MM.1S (cell line): Measurements from ENCODE around the gene TMEM176B.

Experiments
- DNase-seq: peaks from one replicate; pipeline ENCODE4 v3.0.0-alpha.2; 2015
- H2AFZ ChIP-seq: fragments of 300-600 bp; sonication (generic); 2 replicates; pipeline ENCODE4 v1.6.0; 2016; ENCODE audit warnings: antibody characterized with exemption, low read length
- H3F3A ChIP-seq: fragments of 300-600 bp; sonication (generic); 2 replicates; pipeline ENCODE4 v1.6.1; 2016; ENCODE audit warnings: mild to moderate bottlenecking, antibody characterized with exemption, low read length, moderate library complexity, mixed read lengths; ENCODE audit not compliant: insufficient read depth
- H3K27ac ChIP-seq: fragments of 300-600 bp; sonication (generic); 2 replicates; pipeline ENCODE4 v1.5.1; 2016; ENCODE audit warnings: mild to moderate bottlenecking, low read length
- H3K27me3 ChIP-seq: fragments of 300-600 bp; sonication (generic); replicated peaks from 2 replicates; pipeline ENCODE4 v1.6.0; 2016; ENCODE audit warnings: low read length; ENCODE audit not compliant: insufficient read depth
- H3K36me3 ChIP-seq: fragments of 300-600 bp; sonication (generic); replicated peaks from 2 replicates; pipeline ENCODE4 v1.6.1; 2016; ENCODE audit warnings: mild to moderate bottlenecking, low read length, mixed read lengths; ENCODE audit not compliant: insufficient read depth
- H3K4me1 ChIP-seq: fragments of 300-600 bp; sonication (generic); 2 replicates; pipeline ENCODE4 v1.6.1; 2016; ENCODE audit warnings: low read length, mixed read lengths
- H3K4me2 ChIP-seq: fragments of 300-600 bp; sonication (generic); 2 replicates; pipeline ENCODE4 v1.6.0; 2016; ENCODE audit warnings: low read depth, low read length
- H3K4me3 ChIP-seq: fragments of 300-600 bp; sonication (generic); 2 replicates; pipeline ENCODE4 v1.5.1; 2016; ENCODE audit warnings: low read length, mixed read lengths
- H3K79me2 ChIP-seq: fragments of 300-600 bp; sonication (generic); 2 replicates; pipeline ENCODE4 v1.6.1; 2016; ENCODE audit warnings: mixed run types, low read length, mixed read lengths
- H3K9ac ChIP-seq: fragments of 300-600 bp; sonication (generic); 2 replicates; pipeline ENCODE4 v1.6.1; 2016; ENCODE audit warnings: low read length, mixed read lengths
- H3K9me2 ChIP-seq: fragments of 300-600 bp; sonication (generic); replicated peaks from 2 replicates; pipeline ENCODE4 v1.6.1; 2016; ENCODE audit warnings: mild to moderate bottlenecking, low read length, mixed read lengths; ENCODE audit not compliant: insufficient read depth
- H3K9me3 ChIP-seq: fragments of 300-600 bp; sonication (generic); replicated peaks from 2 replicates; pipeline ENCODE4 v1.6.1; 2016; ENCODE audit warnings: mild to moderate bottlenecking, low read length, mixed read lengths; ENCODE audit not compliant: insufficient read depth
- H4K20me1 ChIP-seq: fragments of 300-600 bp; sonication (generic); 2 replicates; pipeline ENCODE4 v1.6.1; 2016; ENCODE audit warnings: mild to moderate bottlenecking, low read length, moderate library complexity, mixed read lengths; ENCODE audit not compliant: insufficient read depth
- EZH2 ChIP-seq: fragments of 300-600 bp; sonication (generic); optimal IDR thresholded peaks from 2 replicates; pipeline ENCODE3; 2017; ENCODE audit warnings: low read depth, mild to moderate bottlenecking, antibody characterized with exemption, low read length, mixed read lengths
- EZH2phosphoT487 ChIP-seq: fragments of 300-600 bp; sonication (generic); IDR thresholded peaks from 2 replicates; pipeline ENCODE4 v1.6.1; 2018; ENCODE audit warnings: antibody characterized with exemption, low read length
- TF ChIP-seq, protein P1 (sequence below): fragments of 300-600 bp; sonication (generic); IDR thresholded peaks from 2 replicates; pipeline ENCODE4 v1.5.1; 2016; ENCODE audit warnings: antibody characterized with exemption, low read length, mixed read lengths

TMEM176B gene

DNA sequence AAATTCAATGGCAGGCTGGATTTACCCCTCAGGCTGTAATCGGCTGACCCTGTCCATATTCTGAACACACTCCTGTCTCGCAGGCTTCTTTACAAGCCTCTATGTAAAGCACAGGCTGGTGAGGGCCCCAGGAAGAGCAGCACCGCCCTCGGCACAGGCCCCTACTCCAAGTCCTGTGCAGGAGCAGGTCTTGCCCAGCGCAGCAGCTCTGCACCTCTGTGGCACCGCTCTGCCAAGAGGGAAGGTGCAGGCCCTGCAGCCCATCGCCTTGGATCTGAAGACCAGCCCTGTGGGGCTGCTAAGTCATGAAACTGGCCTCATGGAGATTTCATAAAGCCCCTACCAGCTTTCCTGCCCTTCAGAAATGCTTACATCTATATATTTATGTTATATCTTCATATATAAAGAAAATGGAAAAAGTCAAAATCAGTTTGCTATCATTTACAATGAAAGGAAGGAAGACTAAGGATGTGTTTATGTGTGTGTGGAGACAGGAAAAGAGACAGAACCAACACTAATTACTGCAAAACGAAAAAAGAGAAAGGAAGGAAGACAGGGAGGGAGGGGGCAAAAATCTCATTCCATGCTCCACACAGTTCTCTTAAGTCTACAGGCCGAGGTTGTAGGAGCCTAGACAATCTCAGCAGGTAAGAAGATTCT lies 9.6 kb downstream of the TMEM176B start:
- Histone ChIP-seq H3K79me2 (no peaks in the 10 kb centered on the region), H4K20me1 (no peaks in the 10 kb centered on the region), H2AFZ (no peak overlapping the region), H3F3A (no peaks in the 10 kb centered on the region), H3K9ac (no peak overlapping the region), H3K27ac (no peak overlapping the region), H3K4me3 (no peak overlapping the region), H3K9me2 (no peaks in the 10 kb centered on the region), H3K36me3 (no peaks in the 10 kb centered on the region), H3K4me1 (no peaks in the 10 kb centered on the region), H3K4me2 (no peak overlapping the region), H3K9me3 (no peaks in the 10 kb centered on the region), H3K27me3 (no peaks in the 10 kb centered on the region)
- no peak for DNase-seq
- TF ChIP-seq EZH2 (no peak), EZH2phosphoT487 (no peak)
- TF ChIP-seq, protein P1, sequence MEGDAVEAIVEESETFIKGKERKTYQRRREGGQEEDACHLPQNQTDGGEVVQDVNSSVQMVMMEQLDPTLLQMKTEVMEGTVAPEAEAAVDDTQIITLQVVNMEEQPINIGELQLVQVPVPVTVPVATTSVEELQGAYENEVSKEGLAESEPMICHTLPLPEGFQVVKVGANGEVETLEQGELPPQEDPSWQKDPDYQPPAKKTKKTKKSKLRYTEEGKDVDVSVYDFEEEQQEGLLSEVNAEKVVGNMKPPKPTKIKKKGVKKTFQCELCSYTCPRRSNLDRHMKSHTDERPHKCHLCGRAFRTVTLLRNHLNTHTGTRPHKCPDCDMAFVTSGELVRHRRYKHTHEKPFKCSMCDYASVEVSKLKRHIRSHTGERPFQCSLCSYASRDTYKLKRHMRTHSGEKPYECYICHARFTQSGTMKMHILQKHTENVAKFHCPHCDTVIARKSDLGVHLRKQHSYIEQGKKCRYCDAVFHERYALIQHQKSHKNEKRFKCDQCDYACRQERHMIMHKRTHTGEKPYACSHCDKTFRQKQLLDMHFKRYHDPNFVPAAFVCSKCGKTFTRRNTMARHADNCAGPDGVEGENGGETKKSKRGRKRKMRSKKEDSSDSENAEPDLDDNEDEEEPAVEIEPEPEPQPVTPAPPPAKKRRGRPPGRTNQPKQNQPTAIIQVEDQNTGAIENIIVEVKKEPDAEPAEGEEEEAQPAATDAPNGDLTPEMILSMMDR: no peak

- Histone ChIP-seq H3F3A (no peaks in the 10 kb centered on the region), H3K36me3 (no peaks in the 10 kb centered on the region), H3K9me2 (no peaks in the 10 kb centered on the region), H3K27ac (no peak overlapping the region), H3K27me3 (no peaks in the 10 kb centered on the region), H3K79me2 (no peaks in the 10 kb centered on the region), H3K9ac (no peak overlapping the region), H3K4me3 (no peak overlapping the region), H4K20me1 (no peaks in the 10 kb centered on the region), H3K4me1 (no peaks in the 10 kb centered on the region), H3K4me2 (no peak overlapping the region), H2AFZ (no peak overlapping the region), H3K9me3 (no peaks in the 10 kb centered on the region)
- TF ChIP-seq, protein P1: no peak
- TF ChIP-seq EZH2: no peak
- no peak for TF ChIP-seq EZH2phosphoT487
- no peak for DNase-seq
Measured at GRCh38 chr7:150788474-150789269, 11.5 kb downstream of the TMEM176B start.

DNA sequence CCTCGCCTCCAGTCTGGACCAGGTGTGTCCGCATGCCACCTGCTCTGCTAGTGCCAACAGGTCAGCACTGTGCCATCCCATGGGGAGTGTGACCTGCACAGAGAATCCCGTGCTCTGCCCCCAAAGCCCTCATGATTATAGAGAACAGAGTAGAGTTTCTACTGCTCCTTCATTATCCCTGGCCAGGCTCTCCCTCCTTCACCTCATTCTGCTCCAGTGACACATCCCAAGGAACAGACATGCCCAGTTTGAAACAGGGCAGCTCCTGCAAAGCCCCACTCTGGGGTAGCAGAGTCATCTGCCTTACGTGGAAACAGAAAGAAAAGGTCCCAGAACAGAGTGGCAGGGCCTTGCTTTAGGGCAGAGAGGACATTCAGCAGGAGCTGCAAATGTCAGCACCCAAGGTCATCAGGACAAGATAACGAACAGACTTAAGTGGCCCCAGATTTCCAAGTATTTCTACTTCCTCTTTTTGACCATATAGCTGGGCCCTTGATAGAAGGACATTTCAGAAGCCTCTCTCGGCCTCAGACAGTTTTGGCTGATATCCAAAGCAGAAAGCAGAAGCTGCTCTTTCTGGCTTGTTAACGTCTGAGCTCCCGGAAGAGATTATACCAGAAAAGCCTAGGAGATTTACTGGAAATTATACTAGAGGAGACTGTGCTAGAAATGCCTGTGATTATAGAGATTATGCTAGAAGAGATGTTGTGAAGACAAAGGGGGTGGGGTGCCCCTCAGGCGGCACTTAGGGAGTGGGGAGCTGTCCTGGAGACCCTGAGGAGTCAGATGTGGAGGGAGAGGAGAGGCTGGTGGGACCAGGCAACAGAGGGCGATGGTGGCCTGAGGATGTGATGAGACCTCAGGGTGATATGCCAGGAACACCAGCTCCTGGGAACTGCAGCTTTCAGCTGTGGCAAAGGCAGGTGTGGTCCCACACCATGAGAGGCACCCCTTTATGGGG lies 12.6 kb downstream of the TMEM176B start:
- peak overlapping the region; percentile 36; the same call in 1 of the 2 replicates for H2AFZ ChIP-seq
- no peaks in the 10 kb centered on the region for H3F3A ChIP-seq
- no peaks in the 10 kb centered on the region for H3K9me2 ChIP-seq
- peak overlapping the region; percentile 9; the same call in 1 of the 2 replicates for H3K4me2 ChIP-seq
- DNase-seq: no peak
- no peaks in the 10 kb centered on the region for H3K9me3 ChIP-seq
- H3K4me1 ChIP-seq: no peaks in the 10 kb centered on the region
- no peak overlapping the region for H3K9ac ChIP-seq
- no peaks in the 10 kb centered on the region for H3K79me2 ChIP-seq
- no peaks in the 10 kb centered on the region for H3K36me3 ChIP-seq
- H3K27me3 ChIP-seq: no peaks in the 10 kb centered on the region
- no peak overlapping the region for H3K4me3 ChIP-seq
- TF ChIP-seq, protein P1: no peak
- no peaks in the 10 kb centered on the region for H4K20me1 ChIP-seq
- no peak overlapping the region for H3K27ac ChIP-seq
